Measurements from ENCODE around the gene IP6K3.

- TF ChIP-seq EZH2 (IDR thresholded peaks at IDR 0.05) (no peak), POLR2AphosphoS5 (IDR thresholded peaks at IDR 0.05; ENCODE audit: borderline replicate concordance, low read depth, low read length) (no peak)
Observed at GRCh38 chr6:33785778-33786177, 39.1 kb upstream of the IP6K3 start.
